ENCODE results near the gene NFIC. TPM values are rescaled to one million over a fixed set of nuclear protein-coding genes. Genes with fewer than 3 reads are reported as not detected.

NFIC gene
- total RNA-seq, 1 experiment from 2014 or later = 75.6 TPM

DNA sequence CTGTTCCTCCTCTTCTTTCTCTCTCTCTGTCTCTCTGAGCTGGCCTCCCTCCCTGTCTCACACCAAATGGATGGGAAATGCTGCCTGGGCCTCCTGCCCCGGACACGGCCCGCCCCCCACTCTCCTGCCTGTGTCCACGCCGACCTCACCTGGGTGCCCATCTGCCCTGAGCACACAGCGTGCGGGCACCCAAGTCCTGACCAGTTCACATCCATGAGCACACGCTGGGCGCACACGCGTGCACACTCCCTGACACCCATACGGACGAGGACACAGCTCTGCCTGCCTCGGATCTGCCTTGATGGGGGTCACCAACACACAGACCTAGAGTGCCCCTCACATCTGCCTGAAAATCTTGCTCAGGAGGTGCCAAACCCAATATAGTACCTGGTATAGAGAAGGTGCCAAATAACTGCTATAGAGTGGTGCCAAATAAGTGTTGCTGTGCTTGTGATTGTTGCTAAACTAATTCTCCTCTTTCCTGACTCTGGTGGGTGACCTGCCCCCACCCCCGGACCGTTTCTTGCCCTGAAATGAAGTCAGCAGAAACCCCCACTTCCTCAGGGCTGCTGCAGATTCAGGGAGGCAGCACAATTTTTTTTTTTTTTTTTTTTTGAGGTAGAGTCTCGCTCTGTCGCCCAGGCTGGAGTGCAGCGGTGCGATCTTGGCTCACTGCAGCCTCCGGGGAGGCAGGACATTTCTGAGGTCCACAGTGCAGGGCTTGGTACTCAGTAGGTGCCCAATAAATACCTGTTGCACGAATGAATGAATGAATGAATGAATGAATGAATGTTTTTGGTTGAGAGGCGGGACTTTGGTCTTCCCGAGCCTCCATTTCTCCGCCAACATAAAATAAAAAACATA is 4.6 kb downstream of the NFIC start:
- CTCF ChIA-PET = no interaction called here

GRCh38 chr19:3372413-3372812 is 6.0 kb downstream of the NFIC start:
- H3F3A ChIP-seq (ENCODE audit: insufficient read depth, low read depth) = no peaks in the 10 kb centered on the region
- BruUV-seq (replicated peaks) = no TSS peak
- H3K4me2 ChIP-seq = no peak overlapping the region
- peaks cover 67% of the 10 kb centered on the region for H3K79me2 ChIP-seq (ENCODE audit: low read depth)
- TF ChIP-seq EZH2 (IDR thresholded peaks at IDR 0.05; ENCODE audit: low read depth) (no peak), CTCF (conservative IDR thresholded peaks at IDR 0.05) (no peak)
- CTCF ChIA-PET = no interaction called here
- H2AFZ ChIP-seq = no peak overlapping the region
- H4K20me1 ChIP-seq (ENCODE audit: insufficient read depth) = peaks cover 24% of the 10 kb centered on the region
- no peak overlapping the region for H3K4me3 ChIP-seq
- no peaks in the 10 kb centered on the region for H3K4me1 ChIP-seq (replicated peaks; ENCODE audit: insufficient read depth)
- POLR2A ChIA-PET (ENCODE audit: unreplicated experiment) = no interaction called here
- no peak for DNase-seq
- no peaks in the 10 kb centered on the region for H3K27me3 ChIP-seq (ENCODE audit: insufficient read depth, low read depth)
- H3K9me2 ChIP-seq (ENCODE audit: insufficient read depth) = no peaks in the 10 kb centered on the region
- intact Hi-C loops (cut with micrococcal nuclease; ENCODE audit: unreplicated experiment) = no loop called here
- H3K36me3 ChIP-seq (ENCODE audit: low read depth) = no peaks in the 10 kb centered on the region
- no peak overlapping the region for H3K27ac ChIP-seq
- no peaks in the 10 kb centered on the region for H3K9me3 ChIP-seq (ENCODE audit: insufficient read depth, low read depth)

More for the DNA sequence above, 4.6 kb downstream of the NFIC start:
- intact Hi-C loops (cut with micrococcal nuclease; ENCODE audit: unreplicated experiment) = no loop called here
- no peak for TF ChIP-seq EZH2 (IDR thresholded peaks at IDR 0.05; ENCODE audit: low read depth)
- no peak for TF ChIP-seq CTCF (conservative IDR thresholded peaks at IDR 0.05)
- POLR2A ChIA-PET (ENCODE audit: unreplicated experiment) = no interaction called here
- peaks cover 24% of the 10 kb centered on the region for H4K20me1 ChIP-seq (ENCODE audit: insufficient read depth)
- H3K9me3 ChIP-seq (ENCODE audit: insufficient read depth, low read depth) = no peaks in the 10 kb centered on the region
- peaks cover 76% of the 10 kb centered on the region for H3K79me2 ChIP-seq (ENCODE audit: low read depth)
- H3K9me2 ChIP-seq (ENCODE audit: insufficient read depth) = no peaks in the 10 kb centered on the region
- no peaks in the 10 kb centered on the region for H3K27me3 ChIP-seq (ENCODE audit: insufficient read depth, low read depth)
- no peaks in the 10 kb centered on the region for H3F3A ChIP-seq (ENCODE audit: insufficient read depth, low read depth)
- no peak overlapping the region for H2AFZ ChIP-seq
- no peak for DNase-seq
- H3K4me2 ChIP-seq = no peak overlapping the region
- H3K36me3 ChIP-seq (ENCODE audit: low read depth) = no peaks in the 10 kb centered on the region
- H3K4me1 ChIP-seq (replicated peaks; ENCODE audit: insufficient read depth) = no peaks in the 10 kb centered on the region
- H3K4me3 ChIP-seq = no peak overlapping the region
- TSS peak; percentile 2 for BruUV-seq (replicated peaks)
- no peak overlapping the region for H3K27ac ChIP-seq

DNA sequence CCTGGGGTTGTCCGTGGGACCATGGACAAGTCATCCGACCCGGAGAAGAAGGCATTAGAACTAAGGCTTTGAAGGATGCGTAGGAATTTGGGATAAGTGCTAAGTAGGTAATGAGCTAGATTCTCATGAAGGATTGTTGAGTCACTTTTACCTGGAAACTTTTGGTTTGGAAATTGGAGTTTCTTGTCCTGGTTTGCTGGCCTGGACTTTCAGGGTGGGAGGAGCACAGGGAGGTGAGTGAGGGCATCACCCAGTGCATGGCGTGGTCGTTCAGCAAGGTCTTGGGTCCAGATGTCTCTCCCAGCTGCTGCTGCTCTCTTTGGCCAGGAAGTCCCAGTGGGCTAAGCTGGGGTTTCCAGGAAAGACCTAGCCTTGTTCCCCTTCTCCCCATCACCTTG is 7.6 kb downstream of the NFIC start:
- Histone ChIP-seq H3K27ac (no peak overlapping the region), H3K4me1 (replicated peaks; ENCODE audit: insufficient read depth) (no peaks in the 10 kb centered on the region), H4K20me1 (ENCODE audit: insufficient read depth) (peaks cover 23% of the 10 kb centered on the region), H3K4me3 (no peak overlapping the region), H3K9me3 (ENCODE audit: insufficient read depth, low read depth) (no peaks in the 10 kb centered on the region), H2AFZ (no peak overlapping the region), H3F3A (ENCODE audit: insufficient read depth, low read depth) (no peaks in the 10 kb centered on the region), H3K9me2 (ENCODE audit: insufficient read depth) (no peaks in the 10 kb centered on the region), H3K27me3 (ENCODE audit: insufficient read depth, low read depth) (no peaks in the 10 kb centered on the region), H3K79me2 (ENCODE audit: low read depth) (peaks cover 51% of the 10 kb centered on the region), H3K36me3 (ENCODE audit: low read depth) (no peaks in the 10 kb centered on the region), H3K4me2 (no peak overlapping the region)
- intact Hi-C loops (cut with micrococcal nuclease; ENCODE audit: unreplicated experiment) = no loop called here
- ChIA-PET POLR2A (ENCODE audit: unreplicated experiment) (interaction anchor here (0.6 kb wide), 1 partner anchor 127 kb away, joined by 3 read pairs; no protein-coding TSS in a partner anchor), CTCF (no interaction called here)
- DNase-seq = no peak
- TF ChIP-seq EZH2 (IDR thresholded peaks at IDR 0.05; ENCODE audit: low read depth) (no peak), CTCF (conservative IDR thresholded peaks at IDR 0.05) (no peak)
- no TSS peak for BruUV-seq (replicated peaks)
